GM23248 (cell line): ENCODE results near the gene MRPL9. TPM values are rescaled to one million over a fixed set of nuclear protein-coding genes. Genes with fewer than 3 reads are reported as not detected.

Experiments used
- DNase-seq: peaks from one replicate; pipeline ENCODE4 v3.0.0-alpha.2; 2015
- H2AFZ ChIP-seq: fragments of 200-600 bp; sonication (generic); 2 replicates; pipeline ENCODE4 v1.6.1; 2016; ENCODE audit warnings: antibody characterized with exemption
- H3F3A ChIP-seq: fragments of 200-600 bp; sonication (generic); 2 replicates; pipeline ENCODE4 v1.6.1; 2016; ENCODE audit warnings: mild to moderate bottlenecking, antibody characterized with exemption, mixed run types; ENCODE audit not compliant: insufficient read depth
- H3K27ac ChIP-seq: fragments of 200-600 bp; sonication (generic); 2 replicates; pipeline ENCODE4 v1.5.1; 2016; ENCODE audit warnings: mild to moderate bottlenecking
- H3K27me3 ChIP-seq: fragments of 200-600 bp; sonication (generic); replicated peaks from 2 replicates; pipeline ENCODE4 v1.6.1; 2016; ENCODE audit warnings: mild to moderate bottlenecking; ENCODE audit not compliant: insufficient read depth
- H3K36me3 ChIP-seq: fragments of 200-600 bp; sonication (generic); 2 replicates; pipeline ENCODE4 v1.6.1; 2016; ENCODE audit warnings: low read depth, mild to moderate bottlenecking
- H3K4me1 ChIP-seq: fragments of 200-600 bp; sonication (generic); 2 replicates; pipeline ENCODE4 v1.6.1; 2016; ENCODE audit warnings: mild to moderate bottlenecking; ENCODE audit not compliant: insufficient read depth
- H3K4me2 ChIP-seq: fragments of 200-600 bp; sonication (generic); one replicate; pipeline ENCODE4 v1.6.1; 2016; ENCODE audit warnings: mild to moderate bottlenecking; ENCODE audit not compliant: unreplicated experiment
- H3K4me3 ChIP-seq: fragments of 200-600 bp; sonication (generic); 2 replicates; pipeline ENCODE4 v1.5.1; 2016; ENCODE audit warnings: mild to moderate bottlenecking
- H3K79me2 ChIP-seq: fragments of 200-600 bp; sonication (generic); 2 replicates; pipeline ENCODE4 v1.6.1; 2016; ENCODE audit warnings: mild to moderate bottlenecking; ENCODE audit not compliant: insufficient read depth
- H3K9ac ChIP-seq: fragments of 200-600 bp; sonication (generic); 2 replicates; pipeline ENCODE4 v1.6.1; 2016; ENCODE audit warnings: mild to moderate bottlenecking
- H3K9me2 ChIP-seq: fragments of 200-600 bp; sonication (generic); 2 replicates; pipeline ENCODE4 v1.6.1; 2016; ENCODE audit warnings: mixed run types, mild to moderate bottlenecking, moderate library complexity; ENCODE audit not compliant: insufficient read depth
- H3K9me3 ChIP-seq: fragments of 200-600 bp; sonication (generic); one replicate; pipeline ENCODE4 v1.6.1; 2017; ENCODE audit warnings: low read depth
- H4K20me1 ChIP-seq: fragments of 200-600 bp; sonication (generic); 2 replicates; pipeline ENCODE4 v1.6.0; 2016; ENCODE audit not compliant: insufficient read depth
- EZH2 ChIP-seq: fragments of 200-600 bp; sonication (generic); IDR thresholded peaks from 2 replicates; pipeline ENCODE4 v1.6.1; 2018; ENCODE audit warnings: antibody characterized with exemption, mild to moderate bottlenecking; ENCODE audit not compliant: insufficient read depth, poor library complexity, severe bottlenecking
- EZH2phosphoT487 ChIP-seq: fragments of 200-600 bp; sonication (generic); IDR thresholded peaks from 2 replicates; pipeline ENCODE4 v1.6.1; 2018; ENCODE audit warnings: antibody characterized with exemption, moderate library complexity, mild to moderate bottlenecking, low read depth; ENCODE audit not compliant: insufficient read depth
- WGBS, 2 experiments: methylation state at CpG; one replicate each; pipeline ENCODE4 v1.1.6; 2015 to 2017; ENCODE audit warnings: low lambda C conversion rate in 2 of 2, low coverage in 1 of 2; ENCODE audit errors: missing lambda C conversion rate in 2 of 2; 5-methylcytosine and 5-hydroxymethylcytosine counted together
- in situ Hi-C: fragments of 300-500 bp; cut with MboI; formaldehyde crosslinking; loops from 2 replicates; pipeline ENCODE4 v1.15.0; 2020
- polyA plus RNA-seq: library from polyadenylated mRNA; unstranded; fragments of >200 nt; fragmentation: Nextera tagmentation; extraction: Ambion mirVana; gene quantifications from 2 replicates; pipeline ENCODE4 v1.2.1, GENCODE V29; 2016
- total RNA-seq: library from RNA; depleted of rRNA; stranded (reverse); fragments of >200 nt; shearing (Covaris generic); gene quantifications from 2 replicates; pipeline ENCODE4 v1.2.3, GENCODE V29; 2014

MRPL9 gene
- total and polyA plus RNA-seq, 2 experiments from 2014 or later, result 62.1 to 74.9 TPM

GRCh38 chr1:151779852-151780251 is 16.6 kb upstream of the MRPL9 start:
- no peak overlapping the region for H3K27ac ChIP-seq
- H4K20me1 ChIP-seq, result no peaks in the 10 kb centered on the region
- TF ChIP-seq EZH2, result no peak
- no peak for TF ChIP-seq EZH2phosphoT487
- no peaks in the 10 kb centered on the region for H3K9me3 ChIP-seq
- H3K27me3 ChIP-seq, result 0 out of 2 replicates have a peak, but pooled peaks cover 9% of the 10 kb centered on the region
- 90 to 92% methylated on average over 4 of the region's 4 CpGs for WGBS, 2 experiments
- no peaks in the 10 kb centered on the region for H3F3A ChIP-seq
- H3K9me2 ChIP-seq, result no peaks in the 10 kb centered on the region; the same call in 1 of the 2 replicates
- H3K36me3 ChIP-seq, result no peaks in the 10 kb centered on the region
- H3K4me3 ChIP-seq, result no peak overlapping the region
- no peaks in the 10 kb centered on the region for H3K79me2 ChIP-seq
- H3K9ac ChIP-seq, result no peak overlapping the region
- H3K4me1 ChIP-seq, result no peaks in the 10 kb centered on the region
- H2AFZ ChIP-seq, result no peak overlapping the region
- no peak overlapping the region for H3K4me2 ChIP-seq
- no peak for DNase-seq
- in situ Hi-C loops, result no loop called here

DNA sequence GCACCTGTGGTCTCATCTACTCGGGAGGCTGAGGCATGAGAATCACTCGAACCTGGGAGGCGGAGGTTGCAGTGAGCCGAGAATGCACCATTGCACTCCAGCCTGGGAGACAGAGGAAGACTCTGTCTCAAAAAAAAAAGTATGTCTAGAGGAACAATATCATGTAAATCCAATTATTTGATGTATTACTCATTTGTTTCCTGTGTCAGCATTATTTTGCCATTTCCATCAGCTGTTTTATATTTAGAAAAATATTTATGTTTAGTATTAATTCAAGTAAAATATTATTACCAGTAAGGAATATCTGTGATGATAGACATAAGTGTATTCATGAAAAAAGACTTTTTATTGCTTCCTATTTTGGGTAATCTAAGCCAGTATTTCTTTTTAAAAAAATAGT is 14.0 kb upstream of the MRPL9 start:
- no peaks in the 10 kb centered on the region for H3F3A ChIP-seq
- no peak overlapping the region for H2AFZ ChIP-seq
- no peaks in the 10 kb centered on the region; the same call in 1 of the 2 replicates for H3K9me2 ChIP-seq
- H3K4me2 ChIP-seq, result no peak overlapping the region
- no peaks in the 10 kb centered on the region for H3K36me3 ChIP-seq
- no peaks in the 10 kb centered on the region for H3K4me1 ChIP-seq
- no peaks in the 10 kb centered on the region for H4K20me1 ChIP-seq
- in situ Hi-C loops, result no loop called here
- no peaks in the 10 kb centered on the region for H3K79me2 ChIP-seq
- H3K27ac ChIP-seq, result no peak overlapping the region
- H3K27me3 ChIP-seq, result no peaks in the 10 kb centered on the region
- H3K9me3 ChIP-seq, result no peaks in the 10 kb centered on the region
- no peak for DNase-seq
- no peak overlapping the region for H3K9ac ChIP-seq
- no peak overlapping the region for H3K4me3 ChIP-seq
- 84 to 87% methylated on average over 4 of the region's 4 CpGs for whole genome bisulfite sequencing, 2 experiments
- TF ChIP-seq EZH2 (no peak), EZH2phosphoT487 (no peak)

GRCh38 chr1:151776665-151777062 is 13.4 kb upstream of the MRPL9 start:
- no peaks in the 10 kb centered on the region for H3K27me3 ChIP-seq
- no peaks in the 10 kb centered on the region for H3K79me2 ChIP-seq
- no peak overlapping the region for H3K27ac ChIP-seq
- no peaks in the 10 kb centered on the region for H3K4me1 ChIP-seq
- WGBS, 2 experiments, result 61 to 68% methylated on average over 3 of the region's 3 CpGs
- no peak overlapping the region for H3K9ac ChIP-seq
- no peaks in the 10 kb centered on the region for H3K36me3 ChIP-seq
- no peaks in the 10 kb centered on the region; the same call in 1 of the 2 replicates for H3K9me2 ChIP-seq
- no peak overlapping the region for H3K4me3 ChIP-seq
- H3F3A ChIP-seq, result no peaks in the 10 kb centered on the region
- H3K4me2 ChIP-seq, result no peak overlapping the region
- no peaks in the 10 kb centered on the region for H4K20me1 ChIP-seq
- in situ Hi-C loops, result no loop called here
- DNase-seq, result no peak
- TF ChIP-seq EZH2, result no peak
- TF ChIP-seq EZH2phosphoT487, result no peak
- no peak overlapping the region for H2AFZ ChIP-seq
- no peaks in the 10 kb centered on the region for H3K9me3 ChIP-seq

DNA sequence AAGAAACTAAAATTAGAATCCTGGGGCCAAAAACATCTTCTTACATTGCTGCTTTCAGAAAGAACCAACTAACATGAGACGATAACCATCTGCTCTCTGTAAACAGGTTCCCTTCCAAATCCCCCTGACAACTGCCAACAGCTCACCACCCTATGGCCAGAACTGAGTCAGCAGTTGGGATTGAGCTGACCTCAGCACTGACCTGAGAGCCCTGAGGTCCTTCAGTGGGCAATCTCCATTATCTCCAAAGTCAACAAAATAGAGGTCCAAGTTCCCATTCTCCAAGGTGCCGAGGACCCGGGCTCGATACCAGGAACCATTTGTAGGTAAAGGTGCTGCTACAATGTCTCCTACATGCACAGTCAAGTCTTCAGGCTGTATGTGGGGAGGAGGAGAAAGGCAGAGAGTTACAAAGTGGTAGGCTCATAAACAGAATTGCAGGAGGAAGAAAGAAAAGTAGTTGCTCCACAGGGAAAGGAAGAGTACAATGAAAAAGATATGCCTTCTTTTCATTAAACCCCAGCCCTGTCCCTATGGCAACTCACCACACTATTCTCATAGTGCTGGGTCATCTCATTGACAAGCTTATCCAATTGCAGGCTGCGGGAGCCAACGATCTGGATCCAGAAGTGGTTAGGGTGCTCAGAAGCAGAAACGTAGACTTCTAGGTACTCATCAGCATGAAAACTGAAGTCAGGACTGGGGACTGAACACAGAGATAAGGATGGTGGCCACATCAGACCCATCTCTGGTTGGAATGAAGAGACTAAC is 12.8 kb upstream of the MRPL9 start:
- WGBS, 2 experiments, result 83 to 84% methylated on average over 7 of the region's 7 CpGs
- Histone ChIP-seq H3K4me3 (no peak overlapping the region), H3K4me1 (no peaks in the 10 kb centered on the region), H4K20me1 (no peaks in the 10 kb centered on the region), H3K27ac (no peak overlapping the region), H3K9me2 (no peaks in the 10 kb centered on the region; the same call in 1 of the 2 replicates), H2AFZ (no peak overlapping the region), H3K9ac (no peak overlapping the region), H3K36me3 (no peaks in the 10 kb centered on the region), H3F3A (no peaks in the 10 kb centered on the region), H3K79me2 (no peaks in the 10 kb centered on the region), H3K4me2 (no peak overlapping the region), H3K9me3 (no peaks in the 10 kb centered on the region), H3K27me3 (no peaks in the 10 kb centered on the region)
- no peak for TF ChIP-seq EZH2phosphoT487
- TF ChIP-seq EZH2, result no peak
- in situ Hi-C loops, result no loop called here
- no peak for DNase-seq
